SHP77 treated with DMSO at 0.1 percent for 48 hours (cell line): ENCODE measurements around the gene NPFF.
"Not testable (repeated sequence)": the region's sequence is repeated elsewhere in the genome, so short reads cannot be mapped to it uniquely, and the experiment has no call there.

Experiments
- DNase-seq: peaks from one replicate; lab custom pipeline; 2025; lab: John Stamatoyannopoulos, UW

NPFF gene

GRCh38 chr12:53495903-53496751, 11.2 kb downstream of the NPFF start:
- DNase-seq, result no peak

- DNase-seq, result no peak
Observed at GRCh38 chr12:53493610-53494391, 13.5 kb downstream of the NPFF start.

- DNase-seq, result peak; percentile 75
Observed at GRCh38 chr12:53492830-53493609, 14.3 kb downstream of the NPFF start.

- DNase-seq, result no peak
Observed at GRCh38 chr12:53492188-53492587, 15.1 kb downstream of the NPFF start.

- no peak for DNase-seq
Observed at GRCh38 chr12:53489242-53489864, 17.9 kb downstream of the NPFF start.

GRCh38 chr12:53486736-53487487, 20.4 kb downstream of the NPFF start:
- no peak for DNase-seq

- no peak for DNase-seq
Observed at GRCh38 chr12:53485955-53486735, 21.1 kb downstream of the NPFF start.

GRCh38 chr12:53484686-53485575, 22.4 kb downstream of the NPFF start:
- DNase-seq, result no peak

- no peak for DNase-seq
Observed at GRCh38 chr12:53483979-53484377, 23.3 kb downstream of the NPFF start.

GRCh38 chr12:53483225-53483978, 23.9 kb downstream of the NPFF start:
- no peak for DNase-seq

GRCh38 chr12:53482626-53483168, 24.6 kb downstream of the NPFF start:
- DNase-seq, result no peak

GRCh38 chr12:53481939-53482586, 25.2 kb downstream of the NPFF start:
- DNase-seq, result no peak

GRCh38 chr12:53481458-53481857, 25.8 kb downstream of the NPFF start:
- not testable (repeated sequence) for DNase-seq

- no peak for DNase-seq
Observed at GRCh38 chr12:53480491-53481442, 26.5 kb downstream of the NPFF start.

GRCh38 chr12:53479331-53479730, 28.0 kb downstream of the NPFF start:
- no peak for DNase-seq

- DNase-seq, result no peak
Observed at GRCh38 chr12:53478865-53479264, 28.4 kb downstream of the NPFF start.

- DNase-seq, result no peak
Observed at GRCh38 chr12:53476769-53477209, 30.5 kb downstream of the NPFF start.
